Nephron (organoid): Measurements from ENCODE around the gene CDKAL1.

Experiments
- H3K27ac Mint-ChIP-seq, 3 experiments: 2 replicates each; pipeline ENCODE4 v1.8.0; 2020; ENCODE audit warnings: mixed read lengths in 3 of 3, mild to moderate bottlenecking in 2 of 3, moderate library complexity in 1 of 3
- H3K27me3 Mint-ChIP-seq: 2 replicates; pipeline ENCODE4 v1.8.0; 2021; ENCODE audit warnings: low read depth, mild to moderate bottlenecking, moderate library complexity, mixed read lengths
- H3K36me3 Mint-ChIP-seq: 2 replicates; pipeline ENCODE4 v1.8.0; 2020; ENCODE audit warnings: low read depth, mixed read lengths
- H3K4me1 Mint-ChIP-seq: 2 replicates; pipeline ENCODE4 v1.8.0; 2020; ENCODE audit warnings: mixed read lengths
- H3K4me3 Mint-ChIP-seq, 3 experiments: 2 replicates each; pipeline ENCODE4 v1.8.0; 2020; ENCODE audit warnings: mild to moderate bottlenecking in 3 of 3, mixed read lengths in 3 of 3, moderate library complexity in 2 of 3
- H3K9me3 Mint-ChIP-seq: 2 replicates; pipeline ENCODE4 v1.8.0; 2020; ENCODE audit warnings: mixed read lengths
- TF ChIP-seq, protein P1 (sequence below), 3 experiments: fragments of 200-600 bp; sonication (generic); IDR thresholded peaks; one replicate each; pipeline ENCODE4 v1.5.0; 2021; ENCODE audit warnings: antibody characterized with exemption in 3 of 3; ENCODE audit not compliant: unreplicated experiment in 3 of 3

The CDKAL1 gene

DNA sequence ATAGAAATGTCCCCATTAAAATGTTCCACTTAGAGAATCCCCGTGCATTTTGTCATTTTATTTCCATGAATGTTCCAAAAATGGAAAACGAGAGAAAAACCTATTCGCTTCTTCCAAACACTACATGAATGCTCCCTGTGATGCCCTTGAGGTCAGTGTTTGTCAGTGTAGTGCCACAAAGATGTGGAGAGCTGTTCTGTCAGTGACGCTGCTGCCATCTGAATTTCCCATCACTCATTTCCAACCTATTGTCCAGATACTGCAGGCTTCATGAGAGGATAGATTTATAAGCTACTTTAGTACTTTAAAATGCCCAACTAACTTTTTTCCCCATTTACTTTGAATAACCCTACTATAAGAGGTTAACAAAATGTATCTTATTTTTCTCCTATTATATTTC lies 335.8 kb downstream of the CDKAL1 start:
- Mint-ChIP-seq H3K27me3 (no peaks in the 10 kb centered on the region), H3K36me3 (no peaks in the 10 kb centered on the region), H3K4me1 (peaks cover 49% of the 10 kb centered on the region), H3K27ac (no peak overlapping the region), H3K4me3 (no peak overlapping the region), H3K9me3 (no peaks in the 10 kb centered on the region)
- TF ChIP-seq, protein P1, sequence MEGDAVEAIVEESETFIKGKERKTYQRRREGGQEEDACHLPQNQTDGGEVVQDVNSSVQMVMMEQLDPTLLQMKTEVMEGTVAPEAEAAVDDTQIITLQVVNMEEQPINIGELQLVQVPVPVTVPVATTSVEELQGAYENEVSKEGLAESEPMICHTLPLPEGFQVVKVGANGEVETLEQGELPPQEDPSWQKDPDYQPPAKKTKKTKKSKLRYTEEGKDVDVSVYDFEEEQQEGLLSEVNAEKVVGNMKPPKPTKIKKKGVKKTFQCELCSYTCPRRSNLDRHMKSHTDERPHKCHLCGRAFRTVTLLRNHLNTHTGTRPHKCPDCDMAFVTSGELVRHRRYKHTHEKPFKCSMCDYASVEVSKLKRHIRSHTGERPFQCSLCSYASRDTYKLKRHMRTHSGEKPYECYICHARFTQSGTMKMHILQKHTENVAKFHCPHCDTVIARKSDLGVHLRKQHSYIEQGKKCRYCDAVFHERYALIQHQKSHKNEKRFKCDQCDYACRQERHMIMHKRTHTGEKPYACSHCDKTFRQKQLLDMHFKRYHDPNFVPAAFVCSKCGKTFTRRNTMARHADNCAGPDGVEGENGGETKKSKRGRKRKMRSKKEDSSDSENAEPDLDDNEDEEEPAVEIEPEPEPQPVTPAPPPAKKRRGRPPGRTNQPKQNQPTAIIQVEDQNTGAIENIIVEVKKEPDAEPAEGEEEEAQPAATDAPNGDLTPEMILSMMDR (IDR thresholded peaks at IDR 0.05; ENCODE audit: unreplicated experiment in 3 of 3), result no peak

DNA sequence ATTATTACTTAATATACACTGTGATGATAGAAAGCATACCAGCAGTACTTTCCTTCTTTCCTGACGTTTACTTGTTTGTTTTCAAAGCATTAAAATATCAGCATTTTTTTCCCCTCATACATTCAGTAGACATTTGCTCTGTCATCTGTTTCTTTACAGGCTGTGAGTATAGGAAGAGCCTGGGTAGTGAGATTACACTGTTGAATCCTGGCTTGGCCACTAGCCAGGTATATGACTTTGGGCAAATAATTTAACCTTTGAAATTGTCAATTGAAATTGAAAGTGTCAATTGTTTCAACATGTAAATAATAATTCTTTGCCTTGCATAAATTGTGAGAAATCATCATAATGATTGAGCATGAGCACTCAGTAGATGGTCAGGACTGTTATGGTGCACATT lies 336.2 kb downstream of the CDKAL1 start:
- Mint-ChIP-seq H3K27ac (no peak overlapping the region), H3K27me3 (no peaks in the 10 kb centered on the region), H3K36me3 (no peaks in the 10 kb centered on the region), H3K4me3 (no peak overlapping the region), H3K9me3 (no peaks in the 10 kb centered on the region), H3K4me1 (peaks cover 53% of the 10 kb centered on the region)
- TF ChIP-seq, protein P1 (IDR thresholded peaks at IDR 0.05; ENCODE audit: unreplicated experiment in 3 of 3), result no peak

DNA sequence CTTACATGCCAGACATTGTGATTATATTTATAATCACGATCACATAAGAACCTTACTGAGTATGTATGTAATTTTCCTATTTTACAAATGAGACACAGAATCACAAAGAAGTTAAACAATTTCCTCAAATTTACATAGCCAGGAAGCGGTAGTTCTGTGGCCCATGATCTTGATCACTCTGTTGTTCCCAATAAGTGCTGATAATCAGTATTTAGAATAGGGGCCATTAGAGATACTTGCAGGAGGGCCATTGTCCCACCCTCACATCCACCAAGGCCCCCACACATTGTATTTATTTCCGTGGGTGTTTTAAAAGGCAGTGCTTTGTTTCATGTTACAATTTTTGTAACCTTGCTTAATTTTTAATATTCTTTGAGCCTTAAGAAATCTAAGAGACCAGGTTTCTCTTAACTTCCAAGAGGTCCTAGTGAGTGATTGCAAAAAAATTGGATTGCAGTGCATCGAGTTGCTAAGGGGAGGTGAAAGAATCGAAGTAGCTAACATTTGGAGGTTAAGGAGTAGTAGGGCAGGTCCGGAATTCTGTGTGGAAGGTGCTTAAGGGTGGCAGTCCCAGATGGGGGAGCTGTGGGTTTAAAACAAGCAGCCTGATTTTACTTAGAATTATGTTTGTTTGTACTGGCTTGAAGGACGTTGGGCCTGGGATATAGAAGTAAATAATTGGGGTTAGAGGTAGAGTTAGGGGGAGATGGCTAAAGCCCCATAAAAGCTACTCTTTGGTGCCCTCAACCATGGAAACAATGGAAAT lies 339.4 kb downstream of the CDKAL1 start:
- Mint-ChIP-seq H3K4me1 (peaks cover 53% of the 10 kb centered on the region), H3K27me3 (no peaks in the 10 kb centered on the region), H3K27ac (peak overlapping the region; percentile 8 to 85 (median 49)), H3K4me3 (no peak overlapping the region), H3K36me3 (no peaks in the 10 kb centered on the region), H3K9me3 (no peaks in the 10 kb centered on the region)
- TF ChIP-seq, protein P1 (IDR thresholded peaks at IDR 0.05; ENCODE audit: unreplicated experiment in 3 of 3), result peak in 1 of 3 experiments; percentile 20

DNA sequence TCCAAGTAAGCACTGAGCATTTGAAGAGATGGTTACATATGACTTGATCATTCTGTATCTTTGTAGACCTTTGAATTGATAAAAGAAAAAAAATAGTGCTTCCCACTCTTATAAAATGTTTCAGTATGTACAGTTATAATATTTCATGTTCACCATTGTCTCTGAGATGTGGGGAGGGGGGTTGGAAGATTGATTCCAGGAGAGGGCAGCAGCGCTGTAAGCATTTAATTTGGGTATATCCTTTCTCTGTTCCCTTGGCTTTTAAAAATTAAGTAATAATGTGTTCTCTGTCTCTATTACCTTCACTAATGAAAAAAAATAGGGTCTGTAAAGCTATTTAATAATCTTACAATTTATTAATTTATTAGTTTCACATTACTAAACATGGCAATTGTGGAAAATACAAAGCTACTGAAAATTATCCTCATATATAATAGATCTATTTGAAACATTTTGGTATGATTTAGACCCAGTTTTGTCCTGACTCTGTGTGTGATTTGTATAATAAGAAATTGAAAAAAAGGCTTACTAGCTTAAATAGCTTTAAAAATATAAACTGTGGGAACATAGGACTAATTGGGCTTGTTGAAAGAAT lies 341.2 kb downstream of the CDKAL1 start:
- H3K27ac Mint-ChIP-seq, result peak overlapping the region; percentile 60 to 81 (median 78)
- TF ChIP-seq, protein P1 (IDR thresholded peaks at IDR 0.05; ENCODE audit: unreplicated experiment in 3 of 3), result peak; percentile 35 to 62 (median 38)
- H3K9me3 Mint-ChIP-seq, result no peaks in the 10 kb centered on the region
- peaks cover 51% of the 10 kb centered on the region for H3K4me1 Mint-ChIP-seq
- H3K27me3 Mint-ChIP-seq, result no peaks in the 10 kb centered on the region
- H3K36me3 Mint-ChIP-seq, result no peaks in the 10 kb centered on the region
- H3K4me3 Mint-ChIP-seq, result no peak overlapping the region

DNA sequence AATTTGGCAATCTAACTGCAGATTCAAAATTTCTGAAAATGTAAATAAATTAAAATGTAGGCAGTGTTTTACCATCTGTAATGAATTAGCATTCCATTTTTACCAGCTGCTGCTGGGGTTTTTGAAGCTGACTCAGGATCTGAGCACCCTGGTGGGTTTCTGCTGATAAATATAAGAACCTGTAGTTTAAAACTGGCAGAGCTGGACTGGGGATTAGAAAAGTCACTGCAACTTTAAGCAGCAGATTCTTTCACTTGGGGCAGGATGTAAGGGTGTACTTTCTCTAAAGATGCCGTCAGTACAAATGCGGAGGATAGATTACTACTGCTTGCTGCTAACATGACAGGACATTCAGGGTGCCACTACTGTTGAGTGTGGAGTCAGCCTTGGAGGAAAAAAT lies 341.8 kb downstream of the CDKAL1 start:
- H3K27ac Mint-ChIP-seq, result peak overlapping the region; percentile 27 to 89 (median 88)
- H3K27me3 Mint-ChIP-seq, result no peaks in the 10 kb centered on the region
- no peaks in the 10 kb centered on the region for H3K9me3 Mint-ChIP-seq
- peaks cover 48% of the 10 kb centered on the region for H3K4me1 Mint-ChIP-seq
- no peaks in the 10 kb centered on the region for H3K36me3 Mint-ChIP-seq
- H3K4me3 Mint-ChIP-seq, result no peak overlapping the region
- TF ChIP-seq, protein P1 (IDR thresholded peaks at IDR 0.05; ENCODE audit: unreplicated experiment in 3 of 3), result no peak
